HCT116 (cell line): ENCODE results near the gene ADARB2. TPM values are rescaled to one million over a fixed set of nuclear protein-coding genes. Genes with fewer than 3 reads are reported as not detected.

ENCODE experiments used
- ATAC-seq: fragments of 200-7000 bp; cut with Tn5 transposase; 2 replicates; pipeline ENCODE4 v1.9.1; 2020; ENCODE audit warnings: mild to moderate bottlenecking, moderate library complexity
- BruUV-seq: library from RNA; stranded (reverse); fragments of 400-500 nt; replicated peaks from 2 replicates; lab custom pipeline; 2021; lab: Mats Ljungman, UMichigan
- CTCF ChIA-PET: fragments of 300-600 bp; sonication (Branson Sonifier 250); formaldehyde crosslinking; loops from one replicate; lab custom pipeline; 2021; ENCODE audit warnings: antibody characterized with exemption; lab: Charles Lee
- POLR2A ChIA-PET: fragments of 300-600, 350-600 bp; sonication (Branson Sonifier 250); formaldehyde crosslinking; loops from one replicate; lab custom pipeline; 2021; ENCODE audit warnings: antibody characterized with exemption; lab: Charles Lee
- RAD21 ChIA-PET, 2 experiments: fragments of 300-600 bp; sonication (Branson Sonifier 250); formaldehyde crosslinking; loops; one replicate each; lab custom pipeline; 2023; ENCODE audit warnings: low total read pairs in 2 of 2; ENCODE audit not compliant: uncharacterized antibody in 2 of 2, unreplicated experiment in 2 of 2, low non-redundant PET in 1 of 2; lab: Charles Lee
- DNase-seq: peaks from one replicate; pipeline ENCODE4 v3.0.0-alpha.2; 2010; ENCODE audit warnings: low read depth, low spot score
- H2AFZ ChIP-seq: fragments of 200-600 bp; shearing (Covaris generic), sonication (generic); 2 replicates; pipeline ENCODE4 v1.6.1; 2017; ENCODE audit warnings: low read depth, mixed run types, mixed read lengths, antibody characterized with exemption, low read length; ENCODE audit not compliant: poor library complexity, severe bottlenecking
- H3K27ac ChIP-seq: 2 replicates; pipeline ENCODE4 v1.5.1; 2012; ENCODE audit warnings: low read depth, low read length
- H3K27me3 ChIP-seq: fragments of 200-600 bp; sonication (generic); 2 replicates; pipeline ENCODE4 v1.6.1; 2016; ENCODE audit warnings: mixed run types, low read length, mixed read lengths; ENCODE audit not compliant: insufficient read depth
- H3K36me3 ChIP-seq, 2 experiments: fragments of 200-500 bp in 1 of 2; fragments of 200-600 bp in 1 of 2; sonication (Bioruptor generic) in 1 of 2; sonication (generic) in 1 of 2; 2 replicates each; pipeline versions ENCODE4 v1.5.1 to v1.6.1; 2014 to 2016; ENCODE audit warnings: low read length in 2 of 2, inconsistent platforms in 1 of 2, mixed read lengths in 1 of 2, mixed run types in 1 of 2; ENCODE audit not compliant: insufficient read depth in 2 of 2, control insufficient read depth in 1 of 2
- H3K4me1 ChIP-seq, 2 experiments: fragments of 200-600 bp in 1 of 2; sonication (generic) in 1 of 2; 2 replicates each; pipeline versions ENCODE4 v1.5.1 to v1.6.1; 2012 to 2017; ENCODE audit warnings: low read length in 2 of 2, inconsistent platforms in 1 of 2, mild to moderate bottlenecking in 1 of 2, mixed read lengths in 1 of 2, mixed run types in 1 of 2, moderate library complexity in 1 of 2; ENCODE audit not compliant: insufficient read depth in 2 of 2, control insufficient read depth in 1 of 2
- H3K4me2 ChIP-seq: fragments of 200-600 bp; sonication (generic); 2 replicates; pipeline ENCODE4 v1.6.1; 2017; ENCODE audit warnings: mixed run types, low read length, mixed read lengths
- H3K4me3 ChIP-seq, 2 experiments: fragments of 200-600 bp in 1 of 2; sonication (generic) in 1 of 2; replicated peaks in 1 of 2; 2 replicates each; pipeline ENCODE4 v1.5.1; 2011 to 2016; ENCODE audit warnings: low read length in 2 of 2, control low read depth in 1 of 2, low read depth in 1 of 2, mild to moderate bottlenecking in 1 of 2, mixed read lengths in 1 of 2, mixed run types in 1 of 2
- H3K79me2 ChIP-seq: fragments of 200-600 bp; sonication (generic); 2 replicates; pipeline ENCODE4 v1.6.1; 2017; ENCODE audit warnings: mild to moderate bottlenecking, mixed run types, low read length, moderate library complexity, mixed read lengths; ENCODE audit not compliant: insufficient read depth
- H3K9ac ChIP-seq: fragments of 200-600 bp; sonication (generic); 2 replicates; pipeline ENCODE4 v1.6.1; 2016; ENCODE audit warnings: low read length, mixed read lengths
- H3K9me2 ChIP-seq: fragments of 200-600 bp; sonication (generic), shearing (Covaris generic); 2 replicates; pipeline ENCODE4 v1.6.1; 2017; ENCODE audit warnings: mixed run types, mild to moderate bottlenecking, moderate library complexity; ENCODE audit not compliant: insufficient read depth
- H3K9me3 ChIP-seq, 2 experiments: fragments of 200-500 bp in 1 of 2; fragments of 200-600 bp in 1 of 2; sonication (Bioruptor generic) in 1 of 2; sonication (generic) in 1 of 2; 2 replicates each; pipeline ENCODE4 v1.6.1; 2014 to 2017; ENCODE audit warnings: low read length in 2 of 2, mixed read lengths in 2 of 2, inconsistent platforms in 1 of 2, low read depth in 1 of 2, mild to moderate bottlenecking in 1 of 2, mixed run types in 1 of 2, moderate library complexity in 1 of 2; ENCODE audit not compliant: control insufficient read depth in 1 of 2, insufficient read depth in 1 of 2
- H4K20me1 ChIP-seq: fragments of 200-600 bp; sonication (generic), shearing (Covaris generic); 2 replicates; pipeline ENCODE4 v1.6.1; 2017; ENCODE audit warnings: mixed run types, mild to moderate bottlenecking, moderate library complexity; ENCODE audit not compliant: insufficient read depth
- CTCF ChIP-seq, 3 experiments: fragments of 200-600 bp in 1 of 3; sonication (generic) in 1 of 3; IDR thresholded peaks in 2 of 3; conservative IDR thresholded peaks in 1 of 3; 2 replicates each; pipeline ENCODE4 v1.5.1; 2012 to 2017; ENCODE audit warnings: low read depth in 2 of 3, low read length in 2 of 3, antibody characterized with exemption in 1 of 3, borderline replicate concordance in 1 of 3, control low read depth in 1 of 3, mild to moderate bottlenecking in 1 of 3, mixed read lengths in 1 of 3, mixed run types in 1 of 3, moderate library complexity in 1 of 3; ENCODE audit not compliant: insufficient read depth in 1 of 3
- EGR1 ChIP-seq: IDR thresholded peaks from 2 replicates; pipeline ENCODE4 v1.6.1; 2012; ENCODE audit warnings: low read depth
- JUND ChIP-seq: IDR thresholded peaks from 2 replicates; pipeline ENCODE4 v1.6.1; 2012
- POLR2A ChIP-seq: IDR thresholded peaks from 2 replicates; pipeline ENCODE4 v1.7.0; 2011; ENCODE audit warnings: borderline replicate concordance; ENCODE audit not compliant: insufficient read depth, insufficient read length; ENCODE audit errors: extremely low read depth
- RAD21 ChIP-seq: IDR thresholded peaks from 2 replicates; pipeline ENCODE4 v1.6.1; 2012; ENCODE audit warnings: low read depth, mild to moderate bottlenecking
- REST ChIP-seq: IDR thresholded peaks from 2 replicates; pipeline ENCODE4 v1.6.1; 2012; ENCODE audit warnings: low read depth
- SP1 ChIP-seq: IDR thresholded peaks from 2 replicates; pipeline ENCODE4 v1.6.1; 2012; ENCODE audit warnings: low read depth
- TCF7L2 ChIP-seq: IDR thresholded peaks from 2 replicates; pipeline ENCODE4 v1.7.0; 2011; ENCODE audit warnings: borderline replicate concordance, inconsistent platforms; ENCODE audit not compliant: insufficient read depth, insufficient read length; ENCODE audit errors: extremely low read depth
- YY1 ChIP-seq: IDR thresholded peaks from 2 replicates; pipeline ENCODE4 v1.6.1; 2011; ENCODE audit warnings: low read length, low read depth, moderate library complexity, mild to moderate bottlenecking; ENCODE audit not compliant: insufficient replicate concordance; ENCODE audit errors: extremely low read depth
- ZBTB33 ChIP-seq: IDR thresholded peaks from 2 replicates; pipeline ENCODE4 v1.6.1; 2011; ENCODE audit warnings: mild to moderate bottlenecking, low read length, moderate library complexity; ENCODE audit not compliant: insufficient replicate concordance; ENCODE audit errors: extremely low read depth
- ZNF274 ChIP-seq: fragments of 200-500 bp; sonication (Bioruptor generic); IDR thresholded peaks from 2 replicates; pipeline ENCODE4 v1.6.1; 2014; ENCODE audit warnings: mild to moderate bottlenecking, low read depth, low read length, inconsistent platforms
- intact Hi-C: fragments of 100-400 bp; cut with micrococcal nuclease; formaldehyde crosslinking; loops from 2 replicates; pipeline ENCODE4 v1.10.0; 2022
- total RNA-seq: library from RNA; stranded (reverse); gene quantifications from one replicate; pipeline ENCODE4 v1.2.1, GENCODE V29; 2021; ENCODE audit not compliant: unreplicated experiment

ADARB2 gene
- total RNA-seq, 1 experiment from 2014 or later: not detected

DNA sequence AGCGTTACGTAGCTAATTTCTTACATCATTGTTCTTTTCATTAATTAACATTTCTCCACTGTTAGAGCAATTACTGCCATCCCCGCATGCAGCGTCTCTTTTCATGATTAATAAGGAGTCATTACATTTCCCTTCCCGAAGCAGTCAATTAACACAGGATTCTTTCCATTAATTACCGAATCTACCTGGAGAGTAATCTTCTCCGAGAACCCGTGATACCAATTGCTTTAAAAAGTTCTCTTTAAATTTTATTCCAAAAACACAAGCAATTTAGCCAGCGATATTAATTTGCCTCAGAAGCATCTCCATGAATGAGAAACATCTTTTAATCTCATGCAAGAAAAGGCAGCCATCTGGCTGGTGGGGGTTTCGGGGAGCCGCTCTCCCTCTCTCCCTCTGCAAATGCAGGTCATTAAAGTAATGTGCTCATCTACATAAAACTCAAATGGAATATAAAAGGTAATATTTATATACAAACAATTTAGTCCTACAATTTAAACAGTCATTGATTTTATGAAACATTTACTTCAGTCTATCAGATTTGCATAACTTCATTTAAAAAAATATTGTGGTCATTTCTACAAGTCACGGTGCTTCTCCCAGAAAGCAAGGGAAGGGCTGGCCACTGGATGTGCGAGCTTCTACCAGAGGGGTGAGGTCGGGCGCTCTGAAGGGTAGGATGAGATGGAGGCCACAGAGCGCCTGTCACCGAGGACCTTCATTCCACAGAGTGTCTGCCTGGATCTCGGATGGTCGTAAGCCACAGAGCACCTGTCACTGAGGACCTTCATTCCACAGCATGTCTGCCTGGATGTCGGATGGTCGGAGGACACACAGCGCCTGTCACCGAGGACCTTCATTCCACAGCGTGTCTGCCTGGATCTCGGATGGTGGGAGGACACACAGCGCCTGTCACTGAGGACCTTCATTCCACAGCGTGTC is 536.2 kb downstream of the ADARB2 start:
- DNase-seq: no peak
- no peak overlapping the region for H3K4me2 ChIP-seq
- H3K9me2 ChIP-seq: no peaks in the 10 kb centered on the region
- ATAC-seq: no peak
- TF ChIP-seq ZNF274 (no peak), JUND (no peak), POLR2A (no peak), REST (no peak), ZBTB33 (no peak), TCF7L2 (no peak), RAD21 (no peak), YY1 (no peak), CTCF (IDR thresholded peaks at IDR 0.05 in 2 of 3, conservative IDR thresholded peaks at IDR 0.05 in 1 of 3; ENCODE audit: borderline replicate concordance in 1 of 3, insufficient read depth in 1 of 3, low read depth in 2 of 3, low read length in 2 of 3) (no peak), EGR1 (no peak), SP1 (no peak)
- no peaks in the 10 kb centered on the region for H3K79me2 ChIP-seq
- H3K27ac ChIP-seq: no peak overlapping the region
- no peaks in the 10 kb centered on the region for H3K9me3 ChIP-seq
- H3K9ac ChIP-seq: no peak overlapping the region
- no peaks in the 10 kb centered on the region; a peak in 1 of 4 replicates for H3K4me1 ChIP-seq
- H2AFZ ChIP-seq: no peak overlapping the region
- no TSS peak for BruUV-seq
- H3K36me3 ChIP-seq: no peaks in the 10 kb centered on the region
- no peaks in the 10 kb centered on the region for H4K20me1 ChIP-seq
- intact Hi-C loops: no loop called here
- RAD21 ChIA-PET: no interaction called here
- no peak overlapping the region for H3K4me3 ChIP-seq
- peaks cover 14% of the 10 kb centered on the region for H3K27me3 ChIP-seq
- POLR2A ChIA-PET: no interaction called here
- CTCF ChIA-PET: no interaction called here
